A673 (cell line): ENCODE measurements around the gene TENT5A. TPM values are rescaled to one million over a fixed set of nuclear protein-coding genes. Genes with fewer than 3 reads are reported as not detected.

Experiments used
- BruUV-seq: library from RNA; stranded (reverse); fragments of 400-500 nt; replicated peaks from 2 replicates; lab custom pipeline; 2021; lab: Mats Ljungman, UMichigan
- CTCF ChIA-PET: fragments of 300-600 bp; sonication (Branson Sonifier 250); formaldehyde crosslinking; loops from one replicate; lab custom pipeline; 2022; ENCODE audit warnings: antibody characterized with exemption; lab: Charles Lee
- POLR2A ChIA-PET: fragments of 300-600 bp; sonication (Branson Sonifier 250); formaldehyde crosslinking; loops from one replicate; lab custom pipeline; 2022; ENCODE audit warnings: antibody characterized with exemption; ENCODE audit not compliant: low non-redundant PET; lab: Charles Lee
- DNase-seq: peaks from one replicate; pipeline ENCODE4 v3.0.0-alpha.2; 2015; ENCODE audit warnings: low spot score
- H3K27ac ChIP-seq: fragments of 200-600 bp; sonication (generic); 2 replicates; pipeline ENCODE4 v1.5.1; 2016; ENCODE audit warnings: mixed run types, low read depth, mild to moderate bottlenecking, mixed read lengths, antibody characterized with exemption, low read length; ENCODE audit not compliant: poor library complexity, severe bottlenecking
- H3K27me3 ChIP-seq: fragments of 200-600 bp; sonication (generic); replicated peaks from 2 replicates; pipeline ENCODE4 v1.6.1; 2017; ENCODE audit warnings: mixed run types, low read depth, mild to moderate bottlenecking, mixed read lengths, antibody characterized with exemption, low read length; ENCODE audit not compliant: insufficient read depth, poor library complexity
- H3K36me3 ChIP-seq: fragments of 200-600 bp; sonication (generic); 2 replicates; pipeline ENCODE4 v1.6.1; 2016; ENCODE audit warnings: mixed run types, mild to moderate bottlenecking, mixed read lengths, antibody characterized with exemption, low read length; ENCODE audit not compliant: insufficient read depth, poor library complexity, severe bottlenecking
- H3K4me1 ChIP-seq: fragments of 200-600 bp; sonication (generic); 2 replicates; pipeline ENCODE4 v1.6.1; 2017; ENCODE audit warnings: mixed run types, mild to moderate bottlenecking, mixed read lengths, antibody characterized with exemption, low read length; ENCODE audit not compliant: insufficient read depth, poor library complexity, severe bottlenecking
- H3K4me3 ChIP-seq: fragments of 200-600 bp; sonication (generic); 2 replicates; pipeline ENCODE4 v1.5.1; 2016; ENCODE audit warnings: low read depth, mixed run types, mild to moderate bottlenecking, mixed read lengths, low read length; ENCODE audit not compliant: poor library complexity, severe bottlenecking
- H3K9me3 ChIP-seq: fragments of 200-600 bp; sonication (generic); 2 replicates; pipeline ENCODE4 v1.6.1; 2016; ENCODE audit warnings: mixed run types, low read depth, mild to moderate bottlenecking, mixed read lengths, antibody characterized with exemption, low read length; ENCODE audit not compliant: poor library complexity, severe bottlenecking
- EZH2 ChIP-seq: fragments of 200-600 bp; sonication (generic); IDR thresholded peaks from 2 replicates; pipeline ENCODE4 v1.6.1; 2017; ENCODE audit warnings: borderline replicate concordance, low read depth, mild to moderate bottlenecking, mixed read lengths, antibody characterized with exemption, low read length; ENCODE audit not compliant: poor library complexity, severe bottlenecking
- intact Hi-C: fragments of 100-400 bp; cut with micrococcal nuclease; formaldehyde crosslinking; loops from one replicate; pipeline ENCODE4 v1.10.0; 2022; ENCODE audit not compliant: unreplicated experiment
- total RNA-seq: library from RNA; stranded (reverse); gene quantifications from 2 replicates; pipeline ENCODE4 v1.2.3, GENCODE V29; 2021
- TF ChIP-seq, protein P1 (sequence below): fragments of 300-800, 200-600 bp; sonication (generic); conservative IDR thresholded peaks from 2 replicates; pipeline ENCODE4 v1.5.1; 2017; ENCODE audit warnings: low read depth, mild to moderate bottlenecking, antibody characterized with exemption, low read length, moderate library complexity, mixed read lengths

TENT5A gene
- total RNA-seq, 1 experiment from 2014 or later = 37.1 TPM

DNA sequence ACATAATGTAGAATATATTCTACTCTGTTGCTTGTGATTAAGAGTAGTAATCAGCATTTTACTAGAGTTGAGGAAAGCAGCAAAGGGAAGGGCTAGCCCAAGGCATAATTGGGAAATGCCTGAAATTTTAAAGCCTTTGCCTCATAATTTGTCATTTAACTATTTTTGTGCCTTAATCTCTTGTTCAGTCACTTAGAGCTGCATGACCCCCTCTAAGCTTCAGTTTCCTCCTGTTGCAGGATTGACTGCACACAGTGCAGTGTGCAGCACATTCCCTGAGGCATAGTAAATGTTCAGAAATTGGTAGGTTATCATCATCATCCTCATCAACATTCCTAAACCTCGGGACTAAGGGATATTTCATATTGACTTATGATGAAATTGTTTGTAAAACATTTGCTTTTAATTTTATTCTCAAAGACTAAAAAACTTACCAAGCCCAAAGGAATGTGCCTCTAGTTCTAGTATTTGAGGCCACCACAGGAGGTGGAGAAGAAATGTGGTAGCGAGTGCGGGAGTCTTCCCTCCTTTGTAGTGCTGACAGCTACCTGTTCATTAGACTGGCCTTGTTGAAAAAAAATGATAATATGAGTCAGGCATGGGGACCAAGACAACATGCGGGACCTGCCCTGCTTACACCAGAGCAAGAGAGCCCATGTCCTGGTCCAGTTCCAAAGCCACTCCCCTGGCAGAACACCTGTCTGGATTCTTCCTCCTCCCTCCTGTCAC is 14.8 kb upstream of the TENT5A start:
- H3K27me3 ChIP-seq = no peaks in the 10 kb centered on the region
- POLR2A ChIA-PET = no interaction called here
- intact Hi-C loops = no loop called here
- no peaks in the 10 kb centered on the region for H3K36me3 ChIP-seq
- no TSS peak for BruUV-seq
- peak overlapping the region; percentile 2 for H3K27ac ChIP-seq
- no peaks in the 10 kb centered on the region for H3K9me3 ChIP-seq
- TF ChIP-seq, protein P1, sequence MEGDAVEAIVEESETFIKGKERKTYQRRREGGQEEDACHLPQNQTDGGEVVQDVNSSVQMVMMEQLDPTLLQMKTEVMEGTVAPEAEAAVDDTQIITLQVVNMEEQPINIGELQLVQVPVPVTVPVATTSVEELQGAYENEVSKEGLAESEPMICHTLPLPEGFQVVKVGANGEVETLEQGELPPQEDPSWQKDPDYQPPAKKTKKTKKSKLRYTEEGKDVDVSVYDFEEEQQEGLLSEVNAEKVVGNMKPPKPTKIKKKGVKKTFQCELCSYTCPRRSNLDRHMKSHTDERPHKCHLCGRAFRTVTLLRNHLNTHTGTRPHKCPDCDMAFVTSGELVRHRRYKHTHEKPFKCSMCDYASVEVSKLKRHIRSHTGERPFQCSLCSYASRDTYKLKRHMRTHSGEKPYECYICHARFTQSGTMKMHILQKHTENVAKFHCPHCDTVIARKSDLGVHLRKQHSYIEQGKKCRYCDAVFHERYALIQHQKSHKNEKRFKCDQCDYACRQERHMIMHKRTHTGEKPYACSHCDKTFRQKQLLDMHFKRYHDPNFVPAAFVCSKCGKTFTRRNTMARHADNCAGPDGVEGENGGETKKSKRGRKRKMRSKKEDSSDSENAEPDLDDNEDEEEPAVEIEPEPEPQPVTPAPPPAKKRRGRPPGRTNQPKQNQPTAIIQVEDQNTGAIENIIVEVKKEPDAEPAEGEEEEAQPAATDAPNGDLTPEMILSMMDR = no peak
- no peak for TF ChIP-seq EZH2
- peak overlapping the region; percentile 0 for H3K4me3 ChIP-seq
- CTCF ChIA-PET = no interaction called here
- peak; percentile 62 for DNase-seq
- H3K4me1 ChIP-seq = peaks cover 15% of the 10 kb centered on the region

DNA sequence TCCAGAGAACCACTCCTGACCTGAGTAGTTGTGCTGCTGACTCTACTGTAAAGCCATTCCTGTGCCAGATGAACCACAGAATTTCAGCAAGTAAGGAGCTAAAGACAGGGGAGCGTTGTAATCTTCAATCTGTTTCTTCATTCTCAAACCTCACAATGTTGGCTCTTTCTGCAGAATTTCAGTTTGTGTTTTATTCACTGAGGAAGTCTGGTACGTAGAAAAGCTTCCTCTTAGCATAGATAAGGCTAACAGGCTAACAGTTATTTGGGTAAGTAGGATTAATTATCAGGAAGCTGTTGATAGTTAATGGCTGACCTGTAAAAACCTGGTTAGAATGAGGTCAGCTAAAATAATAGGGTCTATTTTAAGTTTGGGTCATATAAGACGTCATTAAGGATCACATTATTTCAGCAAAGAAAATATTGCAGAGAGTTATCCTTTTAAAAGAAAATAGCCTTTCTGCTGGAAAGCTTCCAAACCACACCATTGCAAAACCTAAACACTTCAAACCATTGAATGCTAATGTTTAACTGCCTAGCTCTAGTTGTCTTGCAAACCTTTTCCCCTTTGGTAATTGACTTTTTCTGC is 14.1 kb upstream of the TENT5A start:
- CTCF ChIA-PET = interaction anchor here (0.6 kb wide), 1 partner anchor 11 kb away, joined by 3 read pairs; no protein-coding TSS in a partner anchor
- BruUV-seq = no TSS peak
- no peak for TF ChIP-seq EZH2
- TF ChIP-seq, protein P1 = no peak
- Histone ChIP-seq H3K27me3 (no peaks in the 10 kb centered on the region), H3K9me3 (no peaks in the 10 kb centered on the region), H3K4me3 (peak overlapping the region; percentile 0), H3K4me1 (peaks cover 22% of the 10 kb centered on the region), H3K27ac (peak overlapping the region; percentile 48), H3K36me3 (no peaks in the 10 kb centered on the region)
- DNase-seq = peak; percentile 80
- intact Hi-C loops = no loop called here
- POLR2A ChIA-PET = no interaction called here

DNA sequence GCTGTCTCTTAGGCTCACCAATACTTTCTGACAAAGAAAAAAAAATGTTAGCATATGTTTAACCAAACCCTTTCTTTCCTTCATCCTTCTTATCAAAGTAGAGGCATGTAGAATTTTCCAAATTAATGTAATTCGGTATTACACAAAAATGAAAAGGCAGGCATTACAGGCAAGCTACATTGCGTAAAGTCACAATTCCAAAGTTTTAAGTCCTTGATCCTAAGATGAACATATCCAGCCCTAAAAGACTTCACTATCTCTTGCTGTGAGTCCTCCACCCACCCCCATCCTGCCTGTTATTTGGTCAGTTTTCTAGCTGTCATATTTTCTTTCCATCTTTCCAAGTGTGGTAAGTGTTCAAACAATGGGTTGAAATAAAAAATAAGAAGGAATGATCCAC is 12.1 kb upstream of the TENT5A start:
- Histone ChIP-seq H3K4me1 (peaks cover 39% of the 10 kb centered on the region), H3K27ac (no peak overlapping the region), H3K36me3 (no peaks in the 10 kb centered on the region), H3K9me3 (no peaks in the 10 kb centered on the region), H3K27me3 (no peaks in the 10 kb centered on the region), H3K4me3 (no peak overlapping the region)
- intact Hi-C loops = no loop called here
- no TSS peak for BruUV-seq
- POLR2A ChIA-PET = no interaction called here
- CTCF ChIA-PET = no interaction called here
- no peak for DNase-seq
- no peak for TF ChIP-seq EZH2
- TF ChIP-seq, protein P1 = no peak
